ENCODE results near the gene MICAL3.

The MICAL3 gene

GRCh38 chr22:17918840-17919239, 105.5 kb downstream of the MICAL3 start:
- no peak overlapping the region for H3K27ac ChIP-seq
- TF ChIP-seq ZFX (IDR thresholded peaks at IDR 0.05; ENCODE audit: borderline replicate concordance) = no peak
- TF ChIP-seq, protein P1, sequence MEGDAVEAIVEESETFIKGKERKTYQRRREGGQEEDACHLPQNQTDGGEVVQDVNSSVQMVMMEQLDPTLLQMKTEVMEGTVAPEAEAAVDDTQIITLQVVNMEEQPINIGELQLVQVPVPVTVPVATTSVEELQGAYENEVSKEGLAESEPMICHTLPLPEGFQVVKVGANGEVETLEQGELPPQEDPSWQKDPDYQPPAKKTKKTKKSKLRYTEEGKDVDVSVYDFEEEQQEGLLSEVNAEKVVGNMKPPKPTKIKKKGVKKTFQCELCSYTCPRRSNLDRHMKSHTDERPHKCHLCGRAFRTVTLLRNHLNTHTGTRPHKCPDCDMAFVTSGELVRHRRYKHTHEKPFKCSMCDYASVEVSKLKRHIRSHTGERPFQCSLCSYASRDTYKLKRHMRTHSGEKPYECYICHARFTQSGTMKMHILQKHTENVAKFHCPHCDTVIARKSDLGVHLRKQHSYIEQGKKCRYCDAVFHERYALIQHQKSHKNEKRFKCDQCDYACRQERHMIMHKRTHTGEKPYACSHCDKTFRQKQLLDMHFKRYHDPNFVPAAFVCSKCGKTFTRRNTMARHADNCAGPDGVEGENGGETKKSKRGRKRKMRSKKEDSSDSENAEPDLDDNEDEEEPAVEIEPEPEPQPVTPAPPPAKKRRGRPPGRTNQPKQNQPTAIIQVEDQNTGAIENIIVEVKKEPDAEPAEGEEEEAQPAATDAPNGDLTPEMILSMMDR (IDR thresholded peaks at IDR 0.05) = no peak

- H3K27ac ChIP-seq = no peak overlapping the region
- TF ChIP-seq, protein P1 (IDR thresholded peaks at IDR 0.05) = no peak
- no peak for TF ChIP-seq ZFX (IDR thresholded peaks at IDR 0.05; ENCODE audit: borderline replicate concordance)
These were observed 106.8 kb downstream of the MICAL3 start for GRCh38 chr22:17917490-17917983.

- TF ChIP-seq, protein P1 (IDR thresholded peaks at IDR 0.05) = no peak
- TF ChIP-seq ZFX (IDR thresholded peaks at IDR 0.05; ENCODE audit: borderline replicate concordance) = no peak
- no peak overlapping the region for H3K27ac ChIP-seq
These were observed 108.0 kb downstream of the MICAL3 start for GRCh38 chr22:17916226-17916889.

DNA sequence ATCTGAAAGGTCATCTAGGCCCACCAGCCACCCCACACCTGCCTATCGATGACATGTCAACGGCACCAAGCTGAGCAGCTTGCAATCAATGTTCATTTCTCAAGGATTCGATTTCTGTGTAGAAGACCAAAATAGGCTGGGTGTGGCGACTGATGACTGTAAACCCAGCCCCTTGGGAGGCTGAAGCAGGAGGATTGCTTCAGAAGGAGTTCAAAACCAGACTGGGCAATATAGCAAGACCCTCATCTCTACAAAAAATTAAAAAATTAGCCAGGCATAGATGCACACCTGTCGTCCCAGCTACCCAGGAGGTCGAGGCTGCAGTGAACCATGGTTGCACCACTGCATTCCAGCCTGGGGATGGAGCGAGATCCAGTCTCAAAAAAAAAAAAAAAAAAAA, 108.7 kb downstream of the MICAL3 start:
- no peak overlapping the region for H3K27ac ChIP-seq

GRCh38 chr22:17915188-17915587, 109.2 kb downstream of the MICAL3 start:
- TF ChIP-seq, protein P1 (IDR thresholded peaks at IDR 0.05) = no peak
- TF ChIP-seq ZFX (IDR thresholded peaks at IDR 0.05; ENCODE audit: borderline replicate concordance) = no peak

More for the DNA sequence above, 108.7 kb downstream of the MICAL3 start:
- TF ChIP-seq, protein P1 (IDR thresholded peaks at IDR 0.05) = no peak
- no peak for TF ChIP-seq ZFX (IDR thresholded peaks at IDR 0.05; ENCODE audit: borderline replicate concordance)

DNA sequence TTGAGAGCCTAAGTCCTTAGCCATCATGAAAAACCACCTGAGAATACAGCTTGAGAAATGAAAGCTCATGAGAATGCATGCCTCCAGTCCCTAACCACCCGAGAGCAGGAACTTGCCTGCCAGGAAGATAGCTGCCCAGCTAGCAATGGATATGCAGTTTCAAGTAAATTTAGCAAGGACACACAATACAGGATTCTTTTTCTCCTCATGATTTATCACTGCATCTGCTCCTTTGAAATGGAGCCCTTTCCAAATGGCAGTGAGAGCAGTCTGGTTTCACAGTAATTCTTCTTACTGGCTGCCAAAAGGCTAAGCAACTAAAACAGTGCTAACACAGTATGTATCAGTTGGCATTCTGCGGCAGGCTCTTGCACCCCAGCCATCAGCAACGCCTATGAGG, 109.9 kb downstream of the MICAL3 start:
- no peak for TF ChIP-seq ZFX (IDR thresholded peaks at IDR 0.05; ENCODE audit: borderline replicate concordance)
- TF ChIP-seq, protein P1 (IDR thresholded peaks at IDR 0.05) = no peak
- no peak overlapping the region for H3K27ac ChIP-seq

More at GRCh38 chr22:17915188-17915587, 109.2 kb downstream of the MICAL3 start:
- no peak overlapping the region for H3K27ac ChIP-seq

GRCh38 chr22:17913801-17914347, 110.5 kb downstream of the MICAL3 start:
- no peak overlapping the region for H3K27ac ChIP-seq
- TF ChIP-seq, protein P1 (IDR thresholded peaks at IDR 0.05) = no peak
- TF ChIP-seq ZFX (IDR thresholded peaks at IDR 0.05; ENCODE audit: borderline replicate concordance) = no peak
